Mucosa of stomach (tissue), 1 donor: ENCODE data around the gene STARD6.
"Not testable (repeated sequence)": the region's sequence is repeated elsewhere in the genome, so short reads cannot be mapped to it uniquely, and the experiment has no call there.

ENCODE experiments used
- H3K27me3 ChIP-seq: one replicate; pipeline ENCODE4 v1.7.0; 2013; ENCODE audit warnings: mild to moderate bottlenecking, low read length; ENCODE audit not compliant: control insufficient read depth, insufficient read depth
- H3K36me3 ChIP-seq: one replicate; pipeline ENCODE4 v1.7.0; 2013; ENCODE audit warnings: low read length; ENCODE audit not compliant: control insufficient read depth, insufficient read depth
- H3K4me1 ChIP-seq: one replicate; pipeline ENCODE4 v1.7.0; 2013; ENCODE audit warnings: mild to moderate bottlenecking, low read length; ENCODE audit not compliant: control insufficient read depth, insufficient read depth
- H3K4me3 ChIP-seq: one replicate; pipeline ENCODE4 v1.7.0; 2013; ENCODE audit warnings: low read length
- H3K9ac ChIP-seq: one replicate; pipeline ENCODE4 v1.7.0; 2013; ENCODE audit warnings: mild to moderate bottlenecking, low read length, moderate library complexity
- H3K9me3 ChIP-seq: one replicate; pipeline ENCODE4 v1.7.0; 2013; ENCODE audit warnings: mild to moderate bottlenecking, low read length, moderate library complexity; ENCODE audit not compliant: control insufficient read depth
- donor health status: Pancreatic carcinoma.

Gene STARD6, protein sequence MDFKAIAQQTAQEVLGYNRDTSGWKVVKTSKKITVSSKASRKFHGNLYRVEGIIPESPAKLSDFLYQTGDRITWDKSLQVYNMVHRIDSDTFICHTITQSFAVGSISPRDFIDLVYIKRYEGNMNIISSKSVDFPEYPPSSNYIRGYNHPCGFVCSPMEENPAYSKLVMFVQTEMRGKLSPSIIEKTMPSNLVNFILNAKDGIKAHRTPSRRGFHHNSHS

DNA sequence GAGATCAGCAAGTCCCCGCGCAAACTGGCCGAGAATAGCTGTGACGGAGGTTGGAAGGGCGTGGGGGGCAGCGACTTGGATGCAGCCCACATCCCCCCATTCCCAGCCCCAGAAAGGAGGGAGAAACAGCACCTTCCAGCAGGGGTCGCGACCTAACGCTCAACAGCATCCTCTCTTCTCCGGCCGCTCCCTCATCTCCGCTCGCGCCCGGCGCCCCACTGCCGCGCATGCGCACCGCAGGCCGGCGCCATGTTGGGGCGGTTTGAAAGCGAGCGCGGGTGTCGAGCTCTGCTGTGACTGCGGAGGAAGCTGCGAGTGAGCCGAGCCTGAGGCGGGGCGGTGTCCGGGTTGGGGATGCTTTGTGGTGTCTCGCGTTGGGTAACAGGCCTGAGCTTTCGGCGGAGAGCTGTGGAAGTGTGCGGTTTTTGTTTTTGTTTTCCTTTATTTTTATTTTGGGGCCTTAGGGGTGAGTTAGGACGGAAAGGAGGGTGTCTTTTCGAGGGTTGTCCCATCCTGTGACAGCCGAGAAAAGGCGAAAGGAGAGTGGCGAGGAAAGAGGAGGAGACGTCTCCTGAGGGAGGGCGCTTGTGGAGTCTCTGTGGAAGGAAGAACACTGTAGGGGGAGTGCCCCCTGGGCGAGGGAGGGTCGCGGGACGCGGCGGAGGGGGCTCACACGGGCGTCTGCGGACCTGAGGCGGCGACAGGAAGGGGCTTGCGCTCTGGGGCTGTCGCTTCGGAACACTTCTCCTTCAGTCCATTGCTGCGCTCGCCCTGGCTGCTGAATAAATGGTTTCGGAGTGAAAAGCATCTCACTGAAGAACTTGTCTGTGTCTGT lies at the start of gene STARD6, which contains the start of gene C18orf54:
Gene STARD6 (minus strand): TSS at position 199 of the 835 bp plus-strand sequence. CDS start 3,285 bp downstream, outside the sequence.
Gene C18orf54 (plus strand): TSS at position 247 of the 835 bp plus-strand sequence. CDS start 2,667 bp downstream, outside the sequence.
- Histone ChIP-seq H3K4me3 (peak within 1 kb of the TSS; percentile 52), H3K36me3 (no peaks in the 10 kb centered on the region), H3K27me3 (no peaks in the 10 kb centered on the region), H3K9me3 (no peaks in the 10 kb centered on the region), H3K4me1 (no peaks in the 10 kb centered on the region), H3K9ac (peak within 1 kb of the TSS; percentile 45)

DNA sequence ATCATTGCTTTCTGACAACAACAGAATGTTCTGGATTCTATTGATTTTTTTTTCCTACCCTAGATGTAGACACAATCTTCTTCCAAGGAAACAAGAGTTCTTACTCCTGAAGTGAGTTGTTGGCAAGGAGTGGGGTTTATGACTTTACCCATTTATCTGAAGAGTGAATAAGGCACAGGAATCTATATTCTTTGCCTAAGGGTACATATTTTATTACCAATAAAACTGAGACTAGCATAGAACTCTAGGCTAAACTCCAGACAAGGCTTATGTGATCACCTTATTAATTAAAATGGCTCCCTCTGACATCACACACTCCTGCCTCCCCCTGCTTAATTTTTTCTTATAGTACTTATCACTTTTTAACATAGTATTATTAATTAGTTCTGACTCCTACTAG lies 47.6 kb upstream of the STARD6 start:
- Histone ChIP-seq H3K27me3 (no peaks in the 10 kb centered on the region), H3K9ac (no peak overlapping the region), H3K9me3 (no peaks in the 10 kb centered on the region), H3K4me3 (no peak overlapping the region), H3K4me1 (no peaks in the 10 kb centered on the region), H3K36me3 (no peaks in the 10 kb centered on the region)

DNA sequence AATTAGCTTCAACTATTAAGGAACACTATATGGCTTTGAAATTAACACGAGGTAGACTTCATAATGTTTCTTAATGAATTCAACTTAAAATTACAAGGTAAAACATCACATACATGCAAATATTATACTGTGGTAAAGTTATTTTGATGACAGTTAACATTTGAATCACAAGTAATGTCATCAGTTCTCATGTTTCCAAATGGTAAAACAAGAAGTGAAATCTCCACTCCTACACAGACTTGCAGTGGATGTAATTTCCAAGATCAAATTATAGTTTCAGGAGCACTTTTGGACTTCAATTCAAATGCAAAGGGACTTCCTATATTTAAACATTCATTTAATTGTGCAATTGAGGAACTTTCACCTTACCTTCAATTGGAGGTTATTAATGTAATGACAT lies 39.1 kb upstream of the STARD6 start:
- no peaks in the 10 kb centered on the region for H3K4me1 ChIP-seq
- H3K9ac ChIP-seq, result no peak overlapping the region
- H3K27me3 ChIP-seq, result no peaks in the 10 kb centered on the region
- no peaks in the 10 kb centered on the region for H3K36me3 ChIP-seq
- H3K4me3 ChIP-seq, result no peak overlapping the region
- no peaks in the 10 kb centered on the region for H3K9me3 ChIP-seq

DNA sequence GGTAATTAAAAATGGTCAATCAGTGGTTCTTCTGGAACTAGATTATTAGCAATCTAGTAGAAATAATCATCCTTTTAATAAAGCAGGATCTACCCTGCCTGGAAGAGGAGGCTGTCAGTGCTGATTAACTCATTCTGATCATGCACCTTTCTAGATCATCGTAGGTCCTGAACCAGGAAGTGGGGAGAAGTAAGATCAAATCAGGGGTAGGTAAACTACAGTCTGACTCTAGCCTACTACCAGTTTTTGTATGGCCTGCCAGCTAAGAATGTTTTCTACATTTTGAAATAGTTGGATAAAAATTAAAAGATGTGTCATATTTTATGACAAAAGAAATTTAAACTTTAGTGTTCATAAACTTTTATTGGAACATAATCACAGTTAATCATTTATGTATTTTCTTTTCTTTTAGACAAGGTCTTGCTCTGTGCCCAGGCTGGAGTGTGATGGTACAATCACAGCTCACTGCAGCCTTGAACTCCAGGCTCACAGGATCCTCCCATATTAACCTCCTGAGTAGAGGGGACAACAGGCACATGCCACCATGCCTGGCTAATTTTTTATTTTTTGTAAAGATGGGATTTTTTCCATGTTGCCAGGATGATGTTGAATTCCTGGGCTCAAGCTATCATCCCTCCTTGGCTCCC lies 36.1 kb upstream of the STARD6 start:
- Histone ChIP-seq H3K27me3 (no peaks in the 10 kb centered on the region), H3K9me3 (no peaks in the 10 kb centered on the region), H3K4me1 (peaks cover 3% of the 10 kb centered on the region), H3K36me3 (no peaks in the 10 kb centered on the region), H3K9ac (no peak overlapping the region), H3K4me3 (no peak overlapping the region)

DNA sequence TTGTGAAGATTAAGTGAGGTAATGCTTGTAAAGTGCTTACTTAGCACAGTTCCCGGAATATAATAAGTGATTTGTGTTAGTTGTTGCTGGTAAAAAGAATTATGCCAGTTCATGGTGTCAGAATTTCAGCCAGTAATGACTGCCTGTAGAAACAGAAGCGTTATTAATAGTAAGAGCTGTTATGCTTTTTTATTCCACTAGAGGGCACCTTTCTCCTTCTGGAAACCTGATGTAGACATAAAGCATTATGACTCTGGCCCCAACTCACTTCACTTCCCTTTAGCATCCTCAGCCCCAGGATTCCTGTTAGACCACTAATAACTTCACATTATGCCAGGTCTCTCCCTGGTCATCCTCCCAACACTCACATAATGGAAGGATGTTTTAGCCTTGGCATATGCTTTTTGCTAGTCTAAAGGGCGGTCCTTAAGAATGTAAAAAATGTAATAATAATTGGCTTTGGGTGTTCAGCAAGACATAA lies 34.9 kb upstream of the STARD6 start:
- Histone ChIP-seq H3K9ac (no peak overlapping the region), H3K9me3 (no peaks in the 10 kb centered on the region), H3K4me3 (no peak overlapping the region), H3K27me3 (no peaks in the 10 kb centered on the region), H3K36me3 (no peaks in the 10 kb centered on the region), H3K4me1 (peaks cover 9% of the 10 kb centered on the region)

DNA sequence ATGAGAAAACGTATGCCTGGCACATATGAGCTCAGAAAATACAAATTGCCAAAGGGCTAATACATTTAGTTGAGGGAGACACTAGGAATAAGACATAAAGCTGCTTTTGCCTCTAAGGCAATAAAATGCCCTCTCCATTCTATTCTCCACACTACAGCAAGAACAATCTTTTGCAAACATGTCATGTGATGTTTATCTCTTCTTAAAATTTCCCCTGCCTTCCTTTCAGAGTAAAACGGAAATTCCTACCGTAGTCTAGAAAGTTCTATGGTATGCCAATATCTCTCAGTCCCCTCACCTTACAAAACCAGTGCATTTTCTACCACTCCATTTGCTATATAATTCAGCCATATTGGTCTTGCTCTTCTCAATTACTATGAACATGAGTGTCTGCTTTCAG lies 33.2 kb upstream of the STARD6 start:
- Histone ChIP-seq H3K9me3 (no peaks in the 10 kb centered on the region), H3K4me3 (no peak overlapping the region), H3K27me3 (no peaks in the 10 kb centered on the region), H3K36me3 (no peaks in the 10 kb centered on the region), H3K4me1 (peaks cover 9% of the 10 kb centered on the region), H3K9ac (no peak overlapping the region)

DNA sequence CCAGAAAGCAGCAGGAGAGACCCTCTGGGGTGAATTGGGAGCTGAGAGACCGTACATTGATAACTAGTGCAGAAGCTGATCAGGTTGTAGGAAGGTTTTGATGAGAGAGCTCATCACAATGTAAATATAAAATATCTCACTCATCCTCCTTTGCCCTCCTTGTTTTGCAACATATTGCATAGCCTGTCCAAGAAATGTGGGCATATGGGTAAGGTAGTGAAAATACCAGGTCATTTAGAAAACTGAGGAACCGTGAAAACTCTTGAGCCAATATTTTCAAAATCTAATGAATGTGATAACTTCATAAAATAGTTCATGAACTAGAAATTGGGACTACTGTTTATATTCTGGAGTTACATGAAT lies 31.5 kb upstream of the STARD6 start:
- no peak overlapping the region for H3K9ac ChIP-seq
- H3K4me3 ChIP-seq, result no peak overlapping the region
- H3K27me3 ChIP-seq, result no peaks in the 10 kb centered on the region
- no peaks in the 10 kb centered on the region for H3K36me3 ChIP-seq
- H3K9me3 ChIP-seq, result no peaks in the 10 kb centered on the region
- H3K4me1 ChIP-seq, result peaks cover 12% of the 10 kb centered on the region

DNA sequence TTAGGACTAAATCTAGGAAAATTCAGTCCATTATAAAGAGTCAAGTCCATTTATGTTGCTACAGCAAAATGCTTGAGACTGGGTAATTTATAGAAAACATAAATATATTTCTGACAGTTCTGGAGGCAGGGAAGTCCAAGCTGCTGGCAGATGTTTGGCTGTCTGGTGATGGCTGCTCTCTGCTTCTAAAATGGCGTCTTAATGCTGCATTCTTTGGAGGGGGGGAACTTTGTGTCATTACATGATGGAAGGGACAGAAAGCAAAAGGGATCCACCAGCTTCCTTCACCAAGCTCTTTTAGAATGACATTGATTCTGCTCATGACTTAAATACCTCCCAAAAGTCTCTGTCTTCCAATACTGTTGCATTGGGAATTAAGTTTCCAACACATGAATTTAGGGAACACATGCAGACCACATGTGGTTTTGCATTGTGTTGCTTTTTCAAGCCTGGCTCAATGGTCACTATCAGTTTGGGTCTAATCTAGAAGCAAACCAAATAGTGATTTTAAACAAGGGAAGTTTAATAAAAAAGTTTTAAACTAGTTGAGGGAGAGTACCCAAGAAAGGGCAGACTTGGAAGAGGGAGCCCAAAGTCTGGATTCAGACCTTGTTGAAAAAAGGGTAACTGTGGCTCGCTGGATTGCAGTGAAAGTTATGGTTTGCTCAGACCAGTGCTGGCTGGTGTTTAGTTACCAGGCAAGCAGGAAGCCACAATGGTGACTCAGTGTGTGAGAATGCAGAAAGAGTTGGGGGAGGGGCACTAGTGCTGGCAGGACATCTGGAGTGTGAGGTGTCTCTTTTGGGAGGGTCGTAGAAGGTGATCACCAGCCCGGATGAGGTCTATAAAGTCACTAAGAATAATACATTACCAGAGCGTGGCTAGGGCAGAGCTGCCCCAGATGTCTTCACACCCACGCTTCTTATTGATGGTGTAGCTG lies 30.8 kb upstream of the STARD6 start:
- Histone ChIP-seq H3K27me3 (no peaks in the 10 kb centered on the region), H3K9ac (no peak overlapping the region), H3K4me3 (no peak overlapping the region), H3K9me3 (no peaks in the 10 kb centered on the region), H3K4me1 (peaks cover 14% of the 10 kb centered on the region), H3K36me3 (no peaks in the 10 kb centered on the region)

DNA sequence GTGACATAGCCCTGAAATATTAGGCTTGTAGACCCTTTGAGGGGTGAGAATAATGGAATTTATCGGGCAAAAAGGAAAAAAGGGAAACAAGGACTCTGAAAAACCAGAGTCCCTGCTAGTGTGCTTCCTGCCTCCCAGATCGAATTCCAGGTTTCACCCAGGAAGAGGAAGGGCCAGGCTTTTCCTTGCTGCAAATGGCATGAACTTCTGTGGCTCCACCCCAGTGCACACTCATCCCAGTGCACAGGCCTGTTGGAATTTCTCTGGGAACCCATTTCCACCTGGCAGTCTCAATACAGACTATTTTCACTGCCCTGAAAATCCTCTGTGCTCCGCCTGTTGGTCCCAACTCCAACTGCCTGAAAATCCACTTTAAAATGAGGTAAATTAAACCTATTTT lies 30.0 kb upstream of the STARD6 start:
- Histone ChIP-seq H3K9ac (no peak overlapping the region), H3K4me3 (no peak overlapping the region), H3K4me1 (peaks cover 15% of the 10 kb centered on the region), H3K27me3 (no peaks in the 10 kb centered on the region), H3K36me3 (no peaks in the 10 kb centered on the region), H3K9me3 (no peaks in the 10 kb centered on the region)

DNA sequence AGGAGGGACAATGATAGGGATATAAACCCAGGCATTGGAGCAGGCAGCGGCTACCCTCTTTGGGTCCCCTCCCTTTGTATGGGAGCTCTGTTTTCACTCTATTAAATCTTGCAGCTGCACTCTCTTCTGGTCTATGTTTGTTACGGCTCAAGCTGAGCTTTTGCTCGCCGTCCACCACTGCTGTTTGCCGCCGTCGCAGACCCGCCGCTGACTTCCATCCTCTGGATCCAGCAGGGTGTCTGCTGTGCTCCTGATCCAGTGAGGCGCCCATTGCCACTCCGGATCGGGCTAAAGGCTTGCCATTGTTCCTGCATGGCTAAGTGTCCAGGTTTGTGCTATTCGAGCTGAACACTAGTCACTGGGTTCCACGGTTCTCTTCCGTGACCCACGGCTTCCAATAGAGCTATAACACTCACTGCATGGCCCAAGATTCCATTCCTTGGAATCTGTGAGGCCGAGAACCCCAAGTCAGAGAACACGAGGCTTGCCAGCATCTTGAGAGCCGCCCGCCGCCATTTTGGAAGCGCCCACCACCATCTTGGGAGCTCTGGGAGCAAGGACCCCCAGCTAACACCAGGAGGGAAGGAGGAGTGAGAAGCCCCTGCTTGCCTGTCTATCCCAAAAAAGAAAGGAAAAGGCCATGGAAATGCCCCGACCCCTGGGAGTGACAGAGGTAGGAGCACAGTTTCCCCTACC lies 29.3 kb upstream of the STARD6 start:
- H3K4me3 ChIP-seq, H3K9me3 ChIP-seq: not testable (repeated sequence)

DNA sequence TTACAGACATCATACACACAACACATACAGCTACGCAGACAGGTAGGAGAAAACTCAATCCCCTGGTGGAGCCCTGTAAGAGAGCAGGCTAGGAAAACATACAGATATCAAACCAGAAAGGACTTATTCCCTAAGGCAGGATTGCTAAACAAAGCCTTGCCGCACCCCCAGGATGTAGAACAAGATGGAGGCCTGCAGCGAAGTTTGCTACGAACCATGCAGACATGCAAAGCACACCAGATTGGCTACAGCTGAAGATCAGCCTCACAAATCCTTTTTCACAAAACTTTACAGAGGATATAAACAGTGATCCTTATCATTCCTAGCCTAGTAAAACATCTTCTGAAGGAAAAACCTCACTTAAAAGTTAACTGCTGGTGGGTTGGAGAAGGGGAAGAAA lies 28.4 kb upstream of the STARD6 start:
- no peaks in the 10 kb centered on the region for H3K9me3 ChIP-seq
- H3K4me3 ChIP-seq, result no peak overlapping the region
- no peaks in the 10 kb centered on the region for H3K27me3 ChIP-seq
- no peaks in the 10 kb centered on the region for H3K36me3 ChIP-seq
- no peak overlapping the region for H3K9ac ChIP-seq
- H3K4me1 ChIP-seq, result peaks cover 22% of the 10 kb centered on the region

More for the DNA sequence above, 29.3 kb upstream of the STARD6 start:
- H3K9ac ChIP-seq, H3K36me3 ChIP-seq, H3K27me3 ChIP-seq: not testable (repeated sequence)
- peaks cover 22% of the 10 kb centered on the region for H3K4me1 ChIP-seq
